HUES48 (cell line): ENCODE measurements around the gene SEMA4D.

Experiments
- H3K27ac ChIP-seq: one replicate; pipeline ENCODE4 v1.7.0; 2013; ENCODE audit warnings: low read depth, low read length, inconsistent platforms
- H3K27me3 ChIP-seq: 2 replicates; pipeline ENCODE4 v1.6.1; 2013; ENCODE audit warnings: mild to moderate bottlenecking, low read length; ENCODE audit not compliant: control insufficient read depth, insufficient read depth
- H3K36me3 ChIP-seq: 2 replicates; pipeline ENCODE4 v1.6.1; 2013; ENCODE audit warnings: low read length; ENCODE audit not compliant: control insufficient read depth, insufficient read depth
- H3K4me1 ChIP-seq: 2 replicates; pipeline ENCODE4 v1.6.1; 2013; ENCODE audit warnings: mild to moderate bottlenecking, low read length; ENCODE audit not compliant: control insufficient read depth, insufficient read depth
- H3K4me3 ChIP-seq: 2 replicates; pipeline ENCODE4 v1.5.1; 2013; ENCODE audit warnings: mild to moderate bottlenecking, low read depth, low read length
- H3K9ac ChIP-seq: 2 replicates; pipeline ENCODE4 v1.6.1; 2013; ENCODE audit warnings: mild to moderate bottlenecking, low read depth, low read length, moderate library complexity
- H3K9me3 ChIP-seq: 2 replicates; pipeline ENCODE4 v1.6.1; 2013; ENCODE audit warnings: low read length; ENCODE audit not compliant: control insufficient read depth, insufficient read depth

Gene SEMA4D

GRCh38 chr9:89491694-89492093 is 6.2 kb downstream of the SEMA4D start:
- Histone ChIP-seq H3K4me1 (peaks cover 65% of the 10 kb centered on the region), H3K36me3 (no peaks in the 10 kb centered on the region), H3K9ac (no peak overlapping the region)

GRCh38 chr9:89489548-89490530 is 8.1 kb downstream of the SEMA4D start:
- H3K27ac ChIP-seq, result no peak overlapping the region
- H3K4me3 ChIP-seq, result no peak overlapping the region
- no peak overlapping the region for H3K9ac ChIP-seq
- H3K4me1 ChIP-seq, result peaks cover 51% of the 10 kb centered on the region
- H3K9me3 ChIP-seq, result no peaks in the 10 kb centered on the region
- H3K27me3 ChIP-seq, result no peaks in the 10 kb centered on the region
- H3K36me3 ChIP-seq, result no peaks in the 10 kb centered on the region

More at GRCh38 chr9:89491694-89492093, 6.2 kb downstream of the SEMA4D start:
- Histone ChIP-seq H3K27ac (no peak overlapping the region), H3K4me3 (no peak overlapping the region), H3K27me3 (no peaks in the 10 kb centered on the region), H3K9me3 (no peaks in the 10 kb centered on the region)

DNA sequence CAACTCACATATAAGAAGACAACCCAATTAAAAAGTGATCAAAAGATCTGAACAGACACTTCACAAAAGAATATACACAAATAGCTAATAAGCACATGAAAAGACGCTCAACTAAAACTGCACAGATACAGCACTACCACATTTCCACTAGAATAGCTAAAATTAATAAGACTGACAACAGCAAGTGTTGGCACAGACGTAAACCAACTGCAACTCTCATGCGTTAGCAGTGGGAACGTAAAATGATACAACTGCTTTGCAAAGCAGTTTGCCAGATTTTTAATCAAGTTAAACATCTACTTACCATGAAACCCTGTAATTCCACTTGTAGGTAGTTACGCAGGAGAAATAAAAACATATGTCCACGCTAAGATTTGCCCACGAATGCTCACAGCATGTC is 9.0 kb downstream of the SEMA4D start:
- Histone ChIP-seq H3K9me3 (no peaks in the 10 kb centered on the region), H3K4me3 (no peak overlapping the region), H3K27ac (no peak overlapping the region), H3K4me1 (peaks cover 42% of the 10 kb centered on the region), H3K27me3 (no peaks in the 10 kb centered on the region), H3K9ac (no peak overlapping the region), H3K36me3 (no peaks in the 10 kb centered on the region)

DNA sequence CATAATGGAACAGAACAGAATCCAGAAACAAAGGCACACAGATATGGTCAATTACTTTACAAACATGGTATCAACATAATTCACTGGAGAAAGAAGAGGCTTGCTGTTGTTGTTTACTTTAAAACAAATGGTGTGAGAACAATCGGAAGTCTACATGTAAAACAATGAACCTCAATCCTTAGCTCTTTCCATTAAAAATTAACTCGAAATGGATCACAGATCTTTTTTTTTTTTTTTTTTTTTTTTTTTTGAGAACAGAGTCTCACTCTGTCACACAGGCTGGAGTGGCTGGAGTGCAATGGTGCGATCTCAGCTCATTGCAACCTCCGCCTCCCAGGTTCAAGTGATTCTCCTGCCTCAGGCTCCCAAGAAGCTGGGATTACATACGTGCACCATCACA is 9.8 kb downstream of the SEMA4D start:
- H3K27me3 ChIP-seq, result no peaks in the 10 kb centered on the region
- no peak overlapping the region for H3K4me3 ChIP-seq
- no peaks in the 10 kb centered on the region for H3K36me3 ChIP-seq
- H3K9ac ChIP-seq, result no peak overlapping the region
- no peaks in the 10 kb centered on the region for H3K9me3 ChIP-seq
- H3K4me1 ChIP-seq, result peaks cover 34% of the 10 kb centered on the region
- no peak overlapping the region for H3K27ac ChIP-seq

DNA sequence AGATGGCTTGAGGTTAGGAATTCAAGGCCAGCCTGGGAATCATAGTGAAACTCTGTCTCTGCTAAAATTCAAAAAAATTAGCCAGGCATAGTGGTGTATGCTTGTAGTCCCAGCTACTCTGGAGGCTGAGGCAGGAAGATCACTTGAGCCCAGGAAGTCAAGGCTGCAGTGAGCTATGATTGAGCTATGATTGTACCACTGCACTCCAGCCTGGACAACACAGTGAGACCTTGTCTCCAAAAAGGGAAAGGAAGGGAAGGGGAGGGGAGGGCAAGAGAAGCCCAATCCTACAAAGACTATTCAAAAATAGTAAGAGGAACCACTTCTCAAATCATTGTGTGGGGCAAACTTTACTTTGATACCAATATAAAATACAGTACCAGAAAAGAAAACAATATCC is 11.2 kb downstream of the SEMA4D start:
- no peaks in the 10 kb centered on the region for H3K27me3 ChIP-seq
- H3K4me1 ChIP-seq, result peaks cover 29% of the 10 kb centered on the region
- no peak overlapping the region for H3K9ac ChIP-seq
- no peaks in the 10 kb centered on the region; the same call in 1 of the 2 replicates for H3K36me3 ChIP-seq
- no peak overlapping the region for H3K27ac ChIP-seq
- H3K4me3 ChIP-seq, result no peak overlapping the region
- no peaks in the 10 kb centered on the region for H3K9me3 ChIP-seq

DNA sequence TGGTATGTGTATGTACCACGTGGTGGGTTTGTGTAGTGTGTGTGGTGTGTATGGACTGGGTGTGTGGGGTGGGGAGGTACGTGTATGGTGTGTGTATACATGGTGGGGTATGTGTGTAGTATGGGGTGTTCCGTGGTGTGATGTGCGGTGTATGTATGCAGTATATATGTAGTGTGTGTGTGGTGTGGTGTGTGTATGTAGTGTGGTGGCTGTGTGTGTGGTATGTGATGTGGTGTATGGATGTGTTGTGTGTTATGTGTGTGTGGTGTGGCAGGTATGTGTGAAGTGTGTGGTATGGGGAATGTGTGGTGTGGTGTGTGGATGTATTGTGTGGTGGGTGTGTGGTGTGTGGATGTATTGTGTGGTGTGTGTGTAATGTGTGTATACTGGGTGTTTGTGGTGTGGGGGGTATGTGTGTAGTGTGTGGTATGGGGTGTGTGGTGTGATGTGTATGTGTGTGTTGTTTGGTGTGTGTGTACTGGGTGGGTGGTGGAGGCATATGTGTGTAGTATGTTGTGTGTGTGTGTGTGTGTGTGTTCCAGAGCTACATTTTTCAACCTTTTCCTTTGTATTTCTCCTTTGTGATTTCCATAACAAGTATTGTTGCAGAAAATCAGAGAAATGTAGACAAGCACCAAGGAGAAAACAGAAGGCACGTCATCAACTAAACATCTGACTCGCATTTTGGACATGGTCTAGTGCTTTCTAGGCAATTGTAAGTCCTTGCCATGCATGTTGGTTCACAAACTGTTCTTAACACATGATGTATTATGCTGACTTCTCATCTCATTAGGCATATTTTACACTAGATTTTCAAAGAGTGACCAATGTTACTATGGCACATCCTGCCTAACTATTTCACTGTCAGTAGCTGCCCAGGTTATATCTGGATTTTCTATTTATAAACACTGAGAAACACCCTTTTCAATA is 13.2 kb downstream of the SEMA4D start:
- Histone ChIP-seq H3K36me3 (no peaks in the 10 kb centered on the region; the same call in 1 of the 2 replicates), H3K9me3 (no peaks in the 10 kb centered on the region), H3K27ac (no peak overlapping the region), H3K4me1 (peaks cover 16% of the 10 kb centered on the region), H3K27me3 (no peaks in the 10 kb centered on the region), H3K4me3 (no peak overlapping the region), H3K9ac (no peak overlapping the region)

DNA sequence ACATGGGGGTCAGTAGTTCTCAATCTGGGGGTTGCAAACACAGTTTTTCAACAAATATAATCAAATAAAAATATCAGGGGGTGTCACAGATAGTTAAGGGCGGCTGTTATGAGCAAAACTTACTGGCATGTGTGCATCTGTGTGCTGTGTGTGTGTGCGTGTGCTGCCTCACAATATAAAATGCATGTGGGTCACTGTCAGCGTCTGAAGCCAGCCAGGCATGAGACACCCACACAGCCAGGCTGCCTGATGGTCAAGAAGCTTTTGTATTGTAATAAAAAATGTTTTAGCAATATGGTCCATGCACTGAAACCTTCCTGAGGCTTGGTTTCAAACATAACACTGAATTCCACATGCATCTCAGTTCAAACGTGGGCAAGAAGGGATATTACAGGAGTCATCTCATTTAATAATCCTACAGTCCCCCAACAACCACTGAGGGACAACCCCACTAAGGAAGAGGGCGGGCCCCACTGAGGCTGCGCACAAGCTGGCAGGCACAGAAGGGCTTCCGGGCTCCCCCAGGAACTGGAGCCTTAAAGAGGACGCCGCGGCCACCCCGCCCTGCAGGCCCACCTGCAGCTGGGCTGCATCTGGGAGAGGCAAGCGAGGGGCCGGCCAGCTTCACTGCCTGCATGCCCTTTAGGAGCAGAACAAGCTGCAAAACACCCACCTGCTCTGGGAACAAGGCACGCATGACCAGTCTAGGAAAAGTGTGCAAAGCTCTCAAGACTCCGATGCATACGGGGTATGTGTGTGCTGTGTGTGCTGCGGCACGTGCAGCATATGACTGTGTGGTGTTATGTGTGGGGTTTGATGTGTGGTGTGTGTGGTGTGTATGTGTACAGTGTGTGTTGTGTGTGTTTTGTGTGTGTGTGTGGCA is 14.1 kb downstream of the SEMA4D start:
- H3K36me3 ChIP-seq, result peaks cover 6% of the 10 kb centered on the region

DNA sequence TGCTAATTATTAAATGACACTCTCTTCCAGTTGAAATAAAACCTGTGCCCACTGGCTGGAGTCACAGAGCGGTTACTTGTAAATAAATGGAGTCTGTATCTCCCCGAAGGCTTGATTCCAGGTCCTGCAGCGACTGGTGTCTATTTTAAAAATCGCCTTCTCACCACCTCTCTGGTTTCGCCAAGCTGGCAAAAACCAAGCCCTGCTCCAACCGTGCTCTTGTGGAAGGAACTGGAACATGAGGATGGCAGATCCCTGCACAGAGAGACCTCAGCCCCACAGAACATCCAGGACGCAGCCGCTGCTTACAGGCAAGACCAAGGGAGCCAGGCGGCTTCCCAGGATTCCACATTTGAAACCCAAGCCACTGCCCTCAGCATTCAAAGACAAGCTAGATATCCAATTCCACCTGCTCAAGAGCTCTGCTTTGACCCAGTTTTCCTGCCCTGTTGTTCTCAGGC is 15.0 kb downstream of the SEMA4D start:
- H3K9ac ChIP-seq, result no peak overlapping the region
- no peaks in the 10 kb centered on the region for H3K27me3 ChIP-seq
- H3K4me1 ChIP-seq, result peaks cover 9% of the 10 kb centered on the region; the same call in 1 of the 2 replicates
- peaks cover 7% of the 10 kb centered on the region for H3K36me3 ChIP-seq
- no peaks in the 10 kb centered on the region for H3K9me3 ChIP-seq
- H3K4me3 ChIP-seq, result no peak overlapping the region
- no peak overlapping the region for H3K27ac ChIP-seq

More for the DNA sequence above, 14.1 kb downstream of the SEMA4D start:
- Histone ChIP-seq H3K27me3 (no peaks in the 10 kb centered on the region), H3K4me1 (peaks cover 8% of the 10 kb centered on the region; the same call in 1 of the 2 replicates), H3K4me3 (no peak overlapping the region), H3K9me3 (no peaks in the 10 kb centered on the region), H3K27ac (no peak overlapping the region), H3K9ac (no peak overlapping the region)

DNA sequence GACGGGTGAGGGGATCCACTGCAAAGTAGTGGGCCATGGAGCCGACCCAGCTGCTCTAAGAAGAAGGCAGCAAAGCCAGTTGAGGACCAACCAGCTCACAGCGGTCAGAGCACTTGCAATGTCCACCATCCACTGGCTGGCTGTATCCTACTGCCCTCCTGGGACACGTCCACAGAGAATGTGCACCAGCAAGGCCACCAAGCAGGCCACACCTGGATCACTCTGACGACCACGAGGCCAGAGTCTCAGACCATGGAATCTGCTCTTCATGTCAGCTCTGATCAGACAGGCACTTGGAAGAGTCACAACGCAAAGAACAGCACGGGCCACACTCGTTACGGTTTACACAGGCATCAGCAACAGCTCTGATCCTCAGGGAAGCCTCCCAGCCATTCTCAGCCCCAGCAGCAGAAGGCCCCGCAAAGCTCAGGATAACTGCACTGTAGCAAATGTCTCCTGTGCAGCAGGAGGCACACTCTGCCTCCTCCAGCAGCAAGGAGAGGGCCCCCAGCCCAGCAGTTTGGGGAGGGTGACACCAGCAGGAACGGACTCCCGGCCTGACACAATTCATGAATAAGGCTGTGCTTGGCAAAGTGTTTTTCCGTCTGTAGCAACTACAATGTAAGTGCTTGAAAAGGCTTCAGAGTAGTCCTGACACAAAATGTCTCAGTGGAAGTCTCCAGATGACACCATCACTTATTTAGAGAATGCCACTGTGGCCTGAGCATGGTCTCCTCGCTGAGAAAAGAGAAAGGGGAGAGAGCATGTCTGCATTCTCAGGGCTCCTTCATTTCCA is 15.7 kb downstream of the SEMA4D start:
- Histone ChIP-seq H3K27ac (no peak overlapping the region), H3K27me3 (no peaks in the 10 kb centered on the region), H3K4me3 (no peak overlapping the region), H3K9me3 (no peaks in the 10 kb centered on the region), H3K4me1 (peaks cover 11% of the 10 kb centered on the region; the same call in 1 of the 2 replicates), H3K9ac (no peak overlapping the region; the same call in 1 of the 2 replicates), H3K36me3 (peaks cover 7% of the 10 kb centered on the region)
